D721Med (cell line): ENCODE measurements around the gene ITGA8.

Source experiments
- DNase-seq: peaks from one replicate; pipeline ENCODE4 v3.0.0; 2011; ENCODE audit warnings: low spot score; ENCODE audit not compliant: insufficient read length
- FAIRE-seq: peaks from 2 replicates; lab custom pipeline; 2011; peaks lifted over from hg19 to GRCh38; lab: Jason Lieb, UNC
- TF ChIP-seq, protein P1 (sequence below): IDR thresholded peaks from 2 replicates; pipeline ENCODE4 v1.5.1; 2012; ENCODE audit warnings: mild to moderate bottlenecking, control low read depth; ENCODE audit not compliant: insufficient read depth; ENCODE audit errors: missing control alignments

Gene ITGA8

GRCh38 chr10:15605740-15606369 lies 113.9 kb downstream of the ITGA8 start:
- FAIRE-seq, result no peak
- TF ChIP-seq, protein P1, sequence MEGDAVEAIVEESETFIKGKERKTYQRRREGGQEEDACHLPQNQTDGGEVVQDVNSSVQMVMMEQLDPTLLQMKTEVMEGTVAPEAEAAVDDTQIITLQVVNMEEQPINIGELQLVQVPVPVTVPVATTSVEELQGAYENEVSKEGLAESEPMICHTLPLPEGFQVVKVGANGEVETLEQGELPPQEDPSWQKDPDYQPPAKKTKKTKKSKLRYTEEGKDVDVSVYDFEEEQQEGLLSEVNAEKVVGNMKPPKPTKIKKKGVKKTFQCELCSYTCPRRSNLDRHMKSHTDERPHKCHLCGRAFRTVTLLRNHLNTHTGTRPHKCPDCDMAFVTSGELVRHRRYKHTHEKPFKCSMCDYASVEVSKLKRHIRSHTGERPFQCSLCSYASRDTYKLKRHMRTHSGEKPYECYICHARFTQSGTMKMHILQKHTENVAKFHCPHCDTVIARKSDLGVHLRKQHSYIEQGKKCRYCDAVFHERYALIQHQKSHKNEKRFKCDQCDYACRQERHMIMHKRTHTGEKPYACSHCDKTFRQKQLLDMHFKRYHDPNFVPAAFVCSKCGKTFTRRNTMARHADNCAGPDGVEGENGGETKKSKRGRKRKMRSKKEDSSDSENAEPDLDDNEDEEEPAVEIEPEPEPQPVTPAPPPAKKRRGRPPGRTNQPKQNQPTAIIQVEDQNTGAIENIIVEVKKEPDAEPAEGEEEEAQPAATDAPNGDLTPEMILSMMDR, result no peak
- DNase-seq, result no peak

DNA sequence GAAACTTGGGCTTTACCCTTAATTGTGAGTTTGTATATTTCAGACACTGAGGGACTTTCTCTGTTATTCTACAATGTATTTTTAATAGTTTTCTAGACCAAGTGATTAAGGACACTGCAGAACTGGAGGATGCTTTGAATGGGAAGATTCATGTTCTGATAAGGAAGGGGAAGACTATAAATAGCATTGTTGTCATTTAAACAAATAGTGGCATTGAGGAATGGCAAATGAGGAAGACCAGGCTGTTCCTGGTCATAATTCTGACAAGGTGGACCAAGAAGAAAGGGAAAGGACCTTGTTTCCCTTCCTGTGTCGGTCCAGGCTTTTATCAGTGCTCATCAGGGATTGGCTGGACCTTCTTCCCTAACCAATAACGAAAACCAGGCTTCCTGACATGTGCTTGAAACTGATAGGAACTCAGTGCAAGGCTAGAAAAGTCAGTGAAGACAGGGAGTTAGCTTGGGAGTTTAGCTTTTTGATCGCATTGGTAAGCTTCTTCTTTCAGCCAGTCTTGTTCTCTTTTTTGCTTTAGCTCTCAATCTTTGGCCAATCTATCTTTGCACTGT lies 116.2 kb downstream of the ITGA8 start:
- TF ChIP-seq, protein P1, result no peak
- no peak for FAIRE-seq
- DNase-seq, result no peak

DNA sequence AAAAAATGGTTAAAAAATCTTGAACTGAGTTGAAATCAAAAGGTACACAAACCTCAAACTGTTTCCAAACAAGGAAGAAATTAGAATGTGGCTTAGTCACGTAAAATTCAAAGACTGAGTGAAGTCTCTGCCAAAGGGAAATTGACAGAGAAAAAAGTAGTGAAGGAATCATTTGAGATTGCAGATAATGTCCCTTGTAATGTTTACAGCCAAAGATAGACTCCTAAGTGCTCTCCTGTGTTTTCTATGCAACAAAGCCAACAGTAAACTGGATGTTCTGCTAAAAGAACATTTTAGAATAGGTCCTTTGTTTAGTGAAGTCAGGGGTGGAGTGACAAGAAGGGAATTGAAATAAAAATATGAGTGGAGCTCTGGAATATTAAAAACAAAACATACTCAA lies 117.9 kb downstream of the ITGA8 start:
- DNase-seq (no peak), FAIRE-seq (no peak)
- TF ChIP-seq, protein P1, result no peak

- DNase-seq (no peak), FAIRE-seq (no peak)
- TF ChIP-seq, protein P1, result no peak
These were observed 124.5 kb downstream of the ITGA8 start for GRCh38 chr10:15595260-15595659.

GRCh38 chr10:15591937-15592336 lies 127.8 kb downstream of the ITGA8 start:
- TF ChIP-seq, protein P1, result no peak
- DNase-seq (no peak), FAIRE-seq (no peak)

DNA sequence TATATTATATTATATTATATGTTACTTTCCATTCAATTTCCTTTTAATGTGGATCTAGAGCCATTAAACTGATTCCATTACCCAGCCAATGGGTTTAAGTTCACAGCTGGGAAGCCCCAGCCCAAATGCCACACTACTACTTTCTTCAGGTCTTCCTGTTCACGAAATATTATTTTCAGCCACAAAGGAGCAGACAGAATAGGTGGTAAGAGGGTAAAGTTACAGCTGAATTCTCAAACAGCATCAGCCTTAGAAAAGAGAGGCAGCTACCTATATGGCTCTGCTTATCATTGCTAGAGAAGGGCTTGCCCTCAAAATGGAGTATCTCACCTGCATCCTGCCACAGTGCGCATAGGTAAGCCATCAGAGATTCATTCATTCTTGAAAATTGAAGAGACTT lies 128.3 kb downstream of the ITGA8 start:
- no peak for DNase-seq
- FAIRE-seq, result no peak
- TF ChIP-seq, protein P1, result no peak
